ENCODE data around the gene MEIS3. TPM values are rescaled to one million over a fixed set of nuclear protein-coding genes. Genes with fewer than 3 reads are reported as not detected.

The MEIS3 gene
- total RNA-seq, 2 donors from 2014 or later, result 16.2 to 41.6 TPM

DNA sequence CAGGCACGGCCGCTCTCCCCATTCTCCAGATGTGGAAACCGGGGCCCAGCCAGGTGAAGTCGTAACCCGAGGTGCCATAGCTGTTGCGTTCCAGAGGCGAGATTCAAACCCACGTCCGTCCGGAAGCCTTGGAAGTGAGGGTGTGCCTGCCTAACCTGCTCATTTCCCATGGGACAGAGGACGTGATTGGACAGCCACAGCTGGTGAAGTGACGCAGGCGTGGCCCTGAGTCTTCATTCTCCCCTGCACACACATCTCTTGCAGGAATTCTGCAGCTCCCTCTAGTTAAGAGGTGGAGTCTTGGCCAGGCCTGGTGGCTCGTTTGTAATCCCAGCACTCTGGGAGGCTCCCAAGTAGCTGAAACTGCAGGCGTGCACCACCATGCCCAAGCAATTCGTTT is 16.8 kb downstream of the MEIS3 start:
- Histone ChIP-seq H3K4me3 (no peak overlapping the region), H3K36me3 (no peaks in the 10 kb centered on the region), H3K9me3 (no peaks in the 10 kb centered on the region), H3K4me1 (replicated peaks) (no peaks in the 10 kb centered on the region), H3K27me3 (replicated peaks; ENCODE audit: insufficient read depth) (no peaks in the 10 kb centered on the region), H3K27ac (no peak overlapping the region)
- TF ChIP-seq CTCF (IDR thresholded peaks at IDR 0.05) (no peak), POLR2AphosphoS5 (IDR thresholded peaks at IDR 0.05) (no peak), POLR2A (IDR thresholded peaks at IDR 0.05) (no peak)
- intact Hi-C loops (cut with DNase I), result no loop called here
- DNase-seq (ENCODE audit: low spot score), result no peak
- 77% methylated on average over 16 of the region's 16 CpGs for WGBS

- H3K4me3 ChIP-seq, result no peak overlapping the region
- TF ChIP-seq POLR2A (IDR thresholded peaks at IDR 0.05) (no peak), POLR2AphosphoS5 (IDR thresholded peaks at IDR 0.05) (no peak), CTCF (IDR thresholded peaks at IDR 0.05) (no peak)
- WGBS, result 41% methylated on average over 24 of the region's 24 CpGs
- no peaks in the 10 kb centered on the region for H3K27me3 ChIP-seq (replicated peaks; ENCODE audit: insufficient read depth)
- H3K36me3 ChIP-seq, result no peaks in the 10 kb centered on the region
- intact Hi-C loops (cut with DNase I), result no loop called here
- H3K9me3 ChIP-seq, result no peaks in the 10 kb centered on the region
- DNase-seq (ENCODE audit: low spot score), result no peak
- no peak overlapping the region for H3K27ac ChIP-seq
- no peaks in the 10 kb centered on the region for H3K4me1 ChIP-seq (replicated peaks)
Measured at GRCh38 chr19:47398707-47399597, 20.4 kb downstream of the MEIS3 start.

GRCh38 chr19:47391510-47392223 is 27.7 kb downstream of the MEIS3 start:
- TF ChIP-seq POLR2AphosphoS5 (IDR thresholded peaks at IDR 0.05), result no peak
- TF ChIP-seq CTCF (IDR thresholded peaks at IDR 0.05), result peak; percentile 54 to 75 (median 70)
- no peak overlapping the region for H3K4me3 ChIP-seq
- no peaks in the 10 kb centered on the region for H3K27me3 ChIP-seq (replicated peaks; ENCODE audit: insufficient read depth)
- no peaks in the 10 kb centered on the region for H3K36me3 ChIP-seq
- intact Hi-C loops (cut with DNase I), result no loop called here
- 35% methylated on average over 15 of the region's 15 CpGs for WGBS
- peak; percentile 25 for DNase-seq (ENCODE audit: low spot score)
- H3K27ac ChIP-seq, result no peak overlapping the region
- no peaks in the 10 kb centered on the region for H3K4me1 ChIP-seq (replicated peaks)
- H3K9me3 ChIP-seq, result no peaks in the 10 kb centered on the region

GRCh38 chr19:47390533-47391488 is 28.5 kb downstream of the MEIS3 start:
- Histone ChIP-seq H3K9me3 (no peaks in the 10 kb centered on the region), H3K36me3 (no peaks in the 10 kb centered on the region), H3K4me3 (no peak overlapping the region), H3K27ac (no peak overlapping the region), H3K4me1 (replicated peaks) (no peaks in the 10 kb centered on the region), H3K27me3 (replicated peaks; ENCODE audit: insufficient read depth) (no peaks in the 10 kb centered on the region)
- DNase-seq (ENCODE audit: low spot score), result no peak
- intact Hi-C loops (cut with DNase I), result no loop called here
- whole genome bisulfite sequencing, result 80% methylated on average over 20 of the region's 20 CpGs
- TF ChIP-seq POLR2A (IDR thresholded peaks at IDR 0.05) (no peak), CTCF (IDR thresholded peaks at IDR 0.05) (no peak), POLR2AphosphoS5 (IDR thresholded peaks at IDR 0.05) (no peak)

Measured in prostate gland (tissue), 2 donors.